Measurements from ENCODE around the gene C1QA. TPM values are rescaled to one million over a fixed set of nuclear protein-coding genes. Genes with fewer than 3 reads are reported as not detected.

C1QA gene
- polyA plus RNA-seq, 1 donor (not counting 4 experiments of a cell fraction or from before 2014, with no cell fraction given): not detected

DNA sequence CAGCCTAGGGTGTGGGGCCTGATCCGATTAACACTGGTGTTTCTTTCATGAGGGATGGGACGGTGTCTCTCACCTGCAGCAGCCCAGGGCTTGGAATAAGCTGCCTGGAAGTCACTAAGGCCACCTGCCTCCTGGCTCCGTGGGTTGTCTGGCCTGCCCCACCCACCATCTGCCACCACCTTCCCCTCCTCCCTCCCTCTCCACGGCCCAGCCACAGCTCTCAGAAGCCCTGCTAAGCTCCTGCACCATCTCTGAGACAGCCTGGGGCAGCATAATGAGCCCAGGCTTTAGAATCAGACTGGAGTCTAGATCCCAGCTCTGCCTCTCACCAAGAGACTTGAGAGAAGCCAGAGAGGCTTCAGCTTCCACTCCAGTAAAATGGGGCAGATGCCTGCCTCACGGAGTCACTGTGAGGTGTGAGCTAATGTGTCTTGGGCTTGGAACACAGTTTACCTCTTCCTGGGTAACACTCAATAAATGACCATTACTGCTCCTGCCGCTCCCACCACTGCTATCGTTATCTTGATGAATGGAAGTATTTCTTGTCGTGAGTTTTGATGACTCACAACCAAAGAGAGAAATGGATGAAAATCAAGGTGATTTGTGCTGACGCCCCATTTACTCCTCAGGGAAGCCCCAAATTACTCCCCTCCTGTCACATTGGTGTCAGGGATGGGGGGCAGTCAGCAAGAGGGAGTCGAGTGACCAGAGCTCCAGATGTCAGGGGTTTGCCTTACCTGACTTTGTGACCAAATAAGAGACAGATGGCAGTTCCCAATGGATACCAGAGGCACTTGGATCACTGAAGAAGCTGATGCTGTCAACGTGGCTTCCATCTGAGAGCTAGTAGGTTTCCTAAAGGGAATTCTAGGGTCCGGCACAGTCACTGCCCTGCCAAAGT lies 23.5 kb upstream of the C1QA start:
- H3K36me3 ChIP-seq (ENCODE audit: control insufficient read depth in 2 of 2, extremely low read depth in 1 of 2, insufficient read depth in 2 of 2, low read length in 2 of 2): no peaks in the 10 kb centered on the region
- H3K9me3 ChIP-seq (ENCODE audit: control insufficient read depth, low read depth, low read length): no peaks in the 10 kb centered on the region
- peaks cover 24% of the 10 kb centered on the region for H3K27me3 ChIP-seq (ENCODE audit: control insufficient read depth, extremely low read depth, insufficient read depth, low read length)
- H4K20me1 ChIP-seq (ENCODE audit: control insufficient read depth, extremely low read depth, insufficient read depth, low read length): peaks cover 2% of the 10 kb centered on the region
- H3K9ac ChIP-seq (ENCODE audit: control insufficient read depth, extremely low read depth, insufficient read depth, low read length): no peak overlapping the region
- H3K9me1 ChIP-seq (ENCODE audit: control insufficient read depth, extremely low read depth, insufficient read depth, low read length): no peaks in the 10 kb centered on the region
- dilution Hi-C loops (cut with MboI; ENCODE audit: extremely low pct_ligation_motif_present, low sequenced_read_pairs): no loop called here
- no peak for FAIRE-seq
- H3K79me2 ChIP-seq (ENCODE audit: control insufficient read depth, insufficient read depth, low read length): no peaks in the 10 kb centered on the region
- H3K4me1 ChIP-seq (ENCODE audit: control insufficient read depth, extremely low read depth, insufficient read depth, low read length): no peaks in the 10 kb centered on the region
- no peak for DNase-seq (ENCODE audit: low read depth, low spot score)
- H2AFZ ChIP-seq (ENCODE audit: control insufficient read depth, low read length): no peak overlapping the region
- H3K27ac ChIP-seq (ENCODE audit: control insufficient read depth, insufficient read depth, low read length): no peak overlapping the region
- no peak overlapping the region for H3K4me2 ChIP-seq (ENCODE audit: control insufficient read depth, extremely low read depth, insufficient read depth, low read depth, low read length)
- H3K4me3 ChIP-seq (ENCODE audit: control insufficient read depth in 2 of 3, extremely low read depth in 1 of 3, insufficient read depth in 2 of 3, low read depth in 1 of 3, low read length in 3 of 3): no peak overlapping the region
- TF ChIP-seq, protein P1, sequence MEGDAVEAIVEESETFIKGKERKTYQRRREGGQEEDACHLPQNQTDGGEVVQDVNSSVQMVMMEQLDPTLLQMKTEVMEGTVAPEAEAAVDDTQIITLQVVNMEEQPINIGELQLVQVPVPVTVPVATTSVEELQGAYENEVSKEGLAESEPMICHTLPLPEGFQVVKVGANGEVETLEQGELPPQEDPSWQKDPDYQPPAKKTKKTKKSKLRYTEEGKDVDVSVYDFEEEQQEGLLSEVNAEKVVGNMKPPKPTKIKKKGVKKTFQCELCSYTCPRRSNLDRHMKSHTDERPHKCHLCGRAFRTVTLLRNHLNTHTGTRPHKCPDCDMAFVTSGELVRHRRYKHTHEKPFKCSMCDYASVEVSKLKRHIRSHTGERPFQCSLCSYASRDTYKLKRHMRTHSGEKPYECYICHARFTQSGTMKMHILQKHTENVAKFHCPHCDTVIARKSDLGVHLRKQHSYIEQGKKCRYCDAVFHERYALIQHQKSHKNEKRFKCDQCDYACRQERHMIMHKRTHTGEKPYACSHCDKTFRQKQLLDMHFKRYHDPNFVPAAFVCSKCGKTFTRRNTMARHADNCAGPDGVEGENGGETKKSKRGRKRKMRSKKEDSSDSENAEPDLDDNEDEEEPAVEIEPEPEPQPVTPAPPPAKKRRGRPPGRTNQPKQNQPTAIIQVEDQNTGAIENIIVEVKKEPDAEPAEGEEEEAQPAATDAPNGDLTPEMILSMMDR (optimal IDR thresholded peaks at IDR 0.05 in 1 of 3, IDR thresholded peaks at IDR 0.05 in 1 of 3, conservative IDR thresholded peaks at IDR 0.05 in 1 of 3; ENCODE audit: extremely low read depth in 1 of 3, insufficient read depth in 2 of 3, low read length in 3 of 3): no peak
- no peak for TF ChIP-seq EZH2 (IDR thresholded peaks at IDR 0.05; ENCODE audit: low read length)

DNA sequence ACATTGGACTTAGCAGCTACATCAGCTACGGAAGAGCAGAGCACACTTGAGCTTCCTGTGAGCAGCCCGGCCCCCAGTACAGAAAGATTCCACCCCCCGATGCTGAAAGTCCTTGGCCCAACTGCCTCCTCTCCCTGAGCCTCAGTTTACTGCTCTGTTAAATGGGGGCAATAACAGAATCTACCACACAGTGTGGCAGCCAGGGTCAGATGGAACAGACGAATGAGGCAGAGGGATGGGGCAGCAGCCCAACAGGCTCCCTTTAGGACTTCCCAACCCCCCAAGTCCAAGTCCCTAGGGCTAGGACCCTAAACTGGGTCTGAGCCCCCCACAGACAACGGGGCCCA lies 22.9 kb upstream of the C1QA start:
- Histone ChIP-seq H3K4me2 (ENCODE audit: control insufficient read depth, extremely low read depth, insufficient read depth, low read depth, low read length) (no peak overlapping the region), H3K4me3 (ENCODE audit: control insufficient read depth in 2 of 3, extremely low read depth in 1 of 3, insufficient read depth in 2 of 3, low read depth in 1 of 3, low read length in 3 of 3) (no peak overlapping the region), H3K4me1 (ENCODE audit: control insufficient read depth, extremely low read depth, insufficient read depth, low read length) (no peaks in the 10 kb centered on the region), H2AFZ (ENCODE audit: control insufficient read depth, low read length) (no peak overlapping the region), H3K79me2 (ENCODE audit: control insufficient read depth, insufficient read depth, low read length) (no peaks in the 10 kb centered on the region), H3K36me3 (ENCODE audit: control insufficient read depth in 2 of 2, extremely low read depth in 1 of 2, insufficient read depth in 2 of 2, low read length in 2 of 2) (no peaks in the 10 kb centered on the region), H4K20me1 (ENCODE audit: control insufficient read depth, extremely low read depth, insufficient read depth, low read length) (peaks cover 2% of the 10 kb centered on the region), H3K9ac (ENCODE audit: control insufficient read depth, extremely low read depth, insufficient read depth, low read length) (no peak overlapping the region), H3K9me3 (ENCODE audit: control insufficient read depth, low read depth, low read length) (no peaks in the 10 kb centered on the region), H3K9me1 (ENCODE audit: control insufficient read depth, extremely low read depth, insufficient read depth, low read length) (no peaks in the 10 kb centered on the region), H3K27ac (ENCODE audit: control insufficient read depth, insufficient read depth, low read length) (no peak overlapping the region), H3K27me3 (ENCODE audit: control insufficient read depth, extremely low read depth, insufficient read depth, low read length) (peaks cover 30% of the 10 kb centered on the region)
- FAIRE-seq (no peak), DNase-seq (ENCODE audit: low read depth, low spot score) (no peak)
- dilution Hi-C loops (cut with MboI; ENCODE audit: extremely low pct_ligation_motif_present, low sequenced_read_pairs): no loop called here
- TF ChIP-seq, protein P1 (optimal IDR thresholded peaks at IDR 0.05 in 1 of 3, IDR thresholded peaks at IDR 0.05 in 1 of 3, conservative IDR thresholded peaks at IDR 0.05 in 1 of 3; ENCODE audit: extremely low read depth in 1 of 3, insufficient read depth in 2 of 3, low read length in 3 of 3): no peak
- no peak for TF ChIP-seq EZH2 (IDR thresholded peaks at IDR 0.05; ENCODE audit: low read length)

All from keratinocyte (primary cell).